Embryonic facial prominence (tissue), 1 donor: Measurements from ENCODE around the gene SNX27.

Experiments used
- DNase-seq: peaks from one replicate; pipeline ENCODE4 v3.0.0-alpha.2; 2016; ENCODE audit errors: extremely low spot score

Gene SNX27

DNA sequence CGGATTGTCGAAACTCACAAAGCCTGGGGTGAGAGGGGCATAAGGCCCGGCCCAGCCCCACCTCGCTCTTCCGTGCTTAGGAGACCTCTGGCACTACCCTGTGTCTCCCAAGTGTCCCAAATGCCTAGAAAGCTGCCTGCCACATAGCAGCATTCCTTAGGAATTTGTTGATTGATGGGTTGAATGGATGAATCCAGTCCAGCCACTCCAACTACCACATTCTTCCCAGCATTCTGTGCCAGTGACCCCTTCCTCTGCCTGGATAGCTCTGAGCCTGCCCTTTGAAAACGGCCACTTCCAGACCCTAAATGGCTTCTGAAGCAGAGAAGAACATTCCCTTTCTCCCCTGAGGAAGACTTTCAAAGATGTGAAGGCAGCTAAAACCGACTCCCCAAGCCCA, 93.3 kb downstream of the SNX27 start:
- no peak for DNase-seq

DNA sequence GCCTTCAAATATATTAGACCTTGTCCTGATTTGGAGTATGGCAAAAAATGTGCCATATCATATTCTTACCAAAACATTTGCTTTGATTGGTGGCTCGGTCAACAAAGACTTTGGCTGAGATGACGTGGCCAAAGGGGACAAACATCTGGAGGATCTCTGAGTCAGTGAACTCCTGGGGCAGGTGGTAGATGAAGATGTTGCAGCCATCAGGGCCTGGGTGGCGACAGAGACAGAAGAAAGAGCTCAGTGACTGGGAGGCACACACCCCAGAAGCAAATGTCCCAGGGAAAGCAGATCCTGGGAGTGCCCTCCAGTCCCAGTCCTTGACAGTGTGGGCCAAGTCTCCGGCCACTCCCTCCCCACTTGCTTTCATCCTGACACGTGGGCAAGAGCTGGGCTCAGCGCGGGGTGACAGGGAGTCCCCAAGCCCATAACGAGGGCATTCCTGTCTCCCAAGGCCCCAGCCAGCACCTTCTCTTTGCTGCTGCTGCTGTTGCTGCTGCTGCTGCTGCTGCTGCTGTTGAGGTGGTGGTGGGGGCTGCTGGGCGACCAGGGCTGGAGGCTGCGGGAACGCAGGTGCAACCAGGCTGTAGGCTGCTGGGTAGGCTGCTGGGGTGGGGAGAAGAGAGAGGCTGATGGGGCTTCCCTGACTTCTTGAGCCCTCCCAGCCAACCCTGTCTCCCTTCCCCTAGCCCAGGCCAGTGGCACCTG, 94.1 kb downstream of the SNX27 start:
- no peak for DNase-seq

DNA sequence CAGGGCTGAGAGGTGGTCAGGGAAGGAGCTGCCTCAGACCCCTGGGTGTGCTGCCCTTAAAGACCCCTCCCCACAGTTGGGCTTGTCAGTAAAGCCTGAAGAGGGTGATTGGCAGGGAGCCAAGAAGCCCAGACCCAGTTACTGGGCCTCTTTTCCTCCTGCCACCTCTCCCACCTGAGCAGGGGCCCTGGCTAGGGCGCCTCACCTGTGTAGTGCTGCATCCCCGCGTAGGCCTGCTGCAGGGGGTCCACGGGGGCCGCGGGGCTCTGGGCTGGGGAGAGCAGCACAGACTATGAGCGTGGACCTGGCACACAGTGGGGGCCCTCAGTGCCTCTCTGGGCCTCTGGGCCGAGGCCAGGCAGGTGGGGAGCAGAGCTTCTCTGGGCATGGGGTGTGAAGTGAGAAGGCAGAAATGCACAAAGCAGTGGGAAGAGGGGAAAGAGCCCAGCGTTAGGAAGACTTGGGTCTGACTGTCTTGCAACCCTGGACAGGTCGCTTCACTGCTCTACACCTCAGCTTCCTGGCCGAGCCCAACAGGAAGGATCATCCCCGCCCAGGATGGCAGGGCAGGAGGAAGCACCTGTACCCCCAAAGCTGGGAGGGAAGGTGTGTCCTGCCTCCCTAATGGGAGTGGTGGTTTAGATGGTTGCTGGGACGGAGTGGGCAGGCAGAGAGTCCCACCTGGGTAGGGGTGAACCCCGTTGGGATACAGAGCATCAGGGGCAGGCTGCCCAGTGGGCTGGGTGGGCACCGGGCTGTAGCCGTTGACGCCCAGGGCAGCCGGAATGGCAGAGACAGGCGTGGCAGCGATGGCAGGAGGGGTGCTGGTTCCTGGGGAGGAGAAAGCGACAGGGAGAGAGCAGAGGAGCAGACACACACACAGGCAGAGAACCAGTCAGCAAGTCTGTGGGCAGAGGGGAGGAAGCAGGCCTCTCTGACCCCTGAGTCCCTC, 94.9 kb downstream of the SNX27 start:
- DNase-seq, result no peak

DNA sequence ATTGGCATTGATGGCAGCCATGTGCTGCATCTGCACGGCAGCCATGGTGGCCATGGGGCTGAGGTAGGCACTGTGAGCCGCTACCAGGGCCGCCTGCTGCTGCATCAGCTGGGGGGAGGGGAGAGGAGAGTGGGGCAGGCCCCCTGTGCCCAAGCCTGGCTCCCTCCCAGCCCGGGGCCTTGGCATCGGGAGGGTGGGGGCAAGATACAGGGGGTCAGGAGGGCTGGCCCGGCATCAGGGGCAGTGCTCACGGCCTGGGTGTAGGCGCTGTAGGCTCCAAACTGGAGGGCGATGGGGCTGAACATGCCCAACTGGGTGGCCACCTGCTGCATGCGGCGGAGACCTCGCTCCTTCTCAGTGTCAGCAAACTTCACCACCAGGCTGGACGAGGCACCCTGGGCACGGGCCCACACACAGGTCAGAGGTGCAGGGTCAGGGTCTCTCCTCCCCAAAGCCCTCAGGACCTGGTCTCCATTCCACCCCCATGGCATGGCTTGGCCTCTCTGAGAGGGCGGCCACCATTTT, 95.8 kb downstream of the SNX27 start:
- DNase-seq, result no peak

DNA sequence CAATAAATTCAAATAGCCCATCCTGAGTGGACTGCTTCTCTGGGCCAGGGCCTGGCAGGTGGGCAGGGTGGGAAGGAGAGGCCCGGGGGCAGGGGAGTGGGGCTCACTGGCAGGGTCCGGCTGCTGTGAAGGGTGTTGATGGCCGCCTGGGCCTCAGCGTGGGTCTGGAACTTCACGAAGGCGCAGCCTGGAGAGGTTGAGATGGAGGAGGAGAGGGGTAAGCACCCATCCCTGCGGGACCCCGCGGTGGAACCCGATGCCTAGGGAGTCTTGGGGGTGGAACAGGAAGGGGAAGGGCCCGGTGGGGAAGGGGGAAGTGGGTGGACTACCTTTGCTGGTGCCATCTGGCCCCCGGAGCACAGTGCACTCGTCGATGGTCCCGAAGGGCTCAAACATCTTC, 97.0 kb downstream of the SNX27 start:
- no peak for DNase-seq

DNA sequence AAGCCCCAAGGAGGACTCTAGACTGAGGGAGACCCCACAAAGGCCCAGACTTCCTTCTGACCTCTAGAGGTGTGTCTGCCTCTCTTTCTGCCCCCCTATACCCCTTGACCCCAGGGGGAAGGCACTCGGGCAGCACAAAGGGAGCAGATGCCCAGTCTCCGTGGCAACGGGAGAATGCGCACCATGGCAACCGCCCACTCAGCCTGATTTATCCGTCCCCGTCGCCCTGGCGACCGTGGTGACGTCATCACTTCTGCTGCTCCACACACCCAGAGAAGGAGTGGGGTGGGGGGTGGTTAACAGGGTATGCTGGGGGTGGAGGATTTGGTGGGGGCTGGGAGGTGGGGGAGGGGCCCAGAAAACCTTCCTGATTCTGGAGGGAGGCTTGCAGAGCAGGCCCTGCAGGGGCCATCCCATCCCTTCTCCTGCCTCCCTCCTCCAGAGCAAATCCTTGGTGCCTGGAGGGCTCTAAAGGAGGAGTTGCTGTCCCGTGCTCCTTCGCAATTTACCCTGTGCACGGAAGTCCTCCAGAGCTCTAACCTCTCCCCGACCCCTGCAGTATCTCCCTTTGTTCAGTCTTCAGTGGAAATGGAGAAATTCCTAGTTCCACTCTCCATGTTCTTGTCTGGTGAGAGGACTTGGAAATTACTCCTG, 98.5 kb downstream of the SNX27 start:
- no peak for DNase-seq

DNA sequence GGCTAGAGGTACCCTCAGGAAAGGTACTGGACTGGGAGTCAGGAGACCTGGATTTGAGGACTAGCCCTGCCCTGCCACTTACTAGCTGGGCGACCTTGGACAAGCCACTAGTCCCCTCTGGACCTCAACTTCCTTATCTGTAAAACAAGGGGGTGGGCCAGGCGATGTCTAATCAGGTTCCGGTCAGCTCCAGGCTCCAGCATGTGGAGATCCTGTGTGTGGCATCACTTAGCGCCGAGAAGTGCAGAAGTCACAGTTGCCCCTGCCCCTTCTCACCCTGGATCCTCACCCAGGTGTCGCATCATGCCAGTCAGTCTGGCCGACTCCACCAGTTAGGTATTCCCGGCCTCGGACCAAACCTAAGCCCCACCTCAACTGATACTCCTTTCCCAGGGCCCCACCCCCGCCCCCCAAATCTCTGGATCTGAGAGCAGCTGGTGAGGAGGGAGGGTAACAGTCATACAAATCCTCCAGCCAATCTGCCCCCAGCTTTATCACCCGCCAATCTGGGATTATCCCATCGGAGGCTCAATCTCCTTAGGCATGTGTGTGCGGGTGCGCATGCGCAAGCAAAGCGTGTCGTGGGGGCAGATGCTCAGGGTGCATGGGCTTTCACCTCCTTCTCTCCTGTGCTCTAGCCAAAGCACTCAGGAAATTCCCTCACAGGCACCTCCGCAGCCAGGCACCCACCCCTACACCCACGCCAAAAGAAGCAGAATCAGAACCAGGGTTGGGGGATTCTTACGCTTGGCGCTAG, 99.4 kb downstream of the SNX27 start:
- no peak for DNase-seq

DNA sequence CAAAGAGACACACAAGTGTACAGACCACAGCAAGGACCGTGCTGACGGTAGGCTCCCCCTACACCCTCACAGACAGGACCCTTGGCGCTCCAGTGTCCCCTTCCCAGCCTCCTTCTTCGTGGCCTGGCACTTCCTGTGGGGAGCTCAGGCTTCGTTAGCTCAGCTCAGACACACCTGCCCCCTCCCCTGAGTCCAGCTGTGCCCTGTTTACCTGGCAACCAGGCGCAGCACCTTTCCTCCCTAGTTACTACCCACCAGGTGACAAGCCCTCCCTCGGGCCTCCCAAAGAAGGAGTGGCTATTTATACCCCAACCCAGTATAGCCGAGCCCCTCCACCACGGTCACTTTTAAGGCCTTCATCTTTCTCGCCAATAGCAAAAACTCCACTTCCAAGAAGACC, 100.1 kb downstream of the SNX27 start:
- DNase-seq, result no peak

DNA sequence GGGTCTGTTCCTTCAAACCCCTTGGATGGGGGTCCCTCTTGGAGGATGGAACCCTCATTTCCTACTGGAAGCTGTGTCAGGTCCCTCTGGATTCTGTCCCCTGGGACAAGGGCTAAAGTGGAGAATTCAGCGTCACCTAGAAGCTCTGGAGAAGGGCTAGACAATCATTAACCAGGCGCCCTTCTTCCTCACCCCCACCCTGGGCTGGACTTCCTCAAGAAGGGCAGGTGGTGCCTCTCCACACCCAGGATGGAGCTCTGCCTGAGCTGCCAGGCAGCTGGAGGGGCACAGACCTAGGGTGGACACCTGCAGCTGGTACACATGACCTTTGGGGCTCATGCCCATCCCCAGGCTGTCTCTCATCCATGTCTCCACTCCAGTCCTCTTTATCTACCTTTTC, 101.2 kb downstream of the SNX27 start:
- no peak for DNase-seq

DNA sequence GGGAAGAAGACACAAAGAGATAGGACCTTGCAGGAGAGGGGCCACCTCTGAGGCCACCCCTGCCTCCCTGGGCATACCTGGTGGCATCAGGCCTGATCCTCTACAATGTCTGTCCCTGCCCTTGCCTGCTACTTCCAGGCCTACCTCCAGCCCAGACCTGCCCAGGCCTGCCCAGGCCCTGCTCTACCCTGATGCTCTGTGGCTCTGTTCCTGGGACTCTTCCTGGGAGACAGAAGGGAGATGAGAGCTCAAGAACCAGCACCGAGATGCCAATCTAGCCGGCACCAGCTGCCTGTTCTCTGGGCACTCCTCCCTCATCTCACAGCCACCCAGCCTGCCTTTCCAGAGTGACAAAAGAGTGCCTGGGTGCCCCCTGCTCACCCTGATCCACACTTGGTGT, 102.0 kb downstream of the SNX27 start:
- DNase-seq, result no peak

DNA sequence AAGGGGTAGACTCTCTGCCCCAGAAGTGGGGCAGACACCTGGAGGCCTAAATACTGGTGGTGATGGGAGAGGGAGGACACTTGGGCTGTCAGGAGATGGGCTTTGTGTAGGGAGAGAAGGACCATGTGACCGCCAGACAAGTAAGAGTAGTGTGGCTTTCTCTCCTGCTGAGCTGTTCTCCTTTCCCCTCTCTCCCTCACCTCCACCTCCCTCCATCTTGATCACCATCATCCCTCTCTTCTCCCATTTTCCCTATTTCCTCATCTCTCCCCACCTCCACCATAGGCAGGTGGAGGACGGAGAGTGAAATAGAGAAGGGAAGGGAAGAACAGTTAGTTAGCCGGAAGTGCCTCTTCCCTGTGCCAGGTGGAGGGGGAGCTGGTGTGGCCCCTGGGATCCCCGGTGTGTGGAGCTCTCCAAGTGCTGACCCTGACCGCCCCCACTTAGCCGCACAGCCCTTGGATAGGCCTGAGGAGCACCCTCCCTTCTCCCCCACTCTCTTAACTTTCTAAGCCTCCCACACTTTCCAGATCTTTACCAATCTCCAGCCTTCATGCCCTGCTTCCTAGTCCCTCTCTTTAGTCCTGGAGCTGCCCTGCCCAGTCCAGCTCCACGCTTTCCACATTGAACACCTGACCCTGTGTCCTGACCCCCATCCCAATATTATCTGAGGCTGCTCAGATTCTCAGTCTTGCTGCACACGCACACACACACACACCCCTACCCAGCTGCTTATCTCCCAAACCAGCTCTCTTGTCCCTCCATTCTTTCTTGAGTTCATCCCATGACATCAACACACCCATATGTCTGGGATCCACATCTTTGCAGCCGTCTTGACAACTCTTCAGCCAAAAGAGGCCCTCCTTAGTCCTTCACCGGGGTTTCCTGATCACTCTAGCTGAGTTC, 103.2 kb downstream of the SNX27 start:
- no peak for DNase-seq

DNA sequence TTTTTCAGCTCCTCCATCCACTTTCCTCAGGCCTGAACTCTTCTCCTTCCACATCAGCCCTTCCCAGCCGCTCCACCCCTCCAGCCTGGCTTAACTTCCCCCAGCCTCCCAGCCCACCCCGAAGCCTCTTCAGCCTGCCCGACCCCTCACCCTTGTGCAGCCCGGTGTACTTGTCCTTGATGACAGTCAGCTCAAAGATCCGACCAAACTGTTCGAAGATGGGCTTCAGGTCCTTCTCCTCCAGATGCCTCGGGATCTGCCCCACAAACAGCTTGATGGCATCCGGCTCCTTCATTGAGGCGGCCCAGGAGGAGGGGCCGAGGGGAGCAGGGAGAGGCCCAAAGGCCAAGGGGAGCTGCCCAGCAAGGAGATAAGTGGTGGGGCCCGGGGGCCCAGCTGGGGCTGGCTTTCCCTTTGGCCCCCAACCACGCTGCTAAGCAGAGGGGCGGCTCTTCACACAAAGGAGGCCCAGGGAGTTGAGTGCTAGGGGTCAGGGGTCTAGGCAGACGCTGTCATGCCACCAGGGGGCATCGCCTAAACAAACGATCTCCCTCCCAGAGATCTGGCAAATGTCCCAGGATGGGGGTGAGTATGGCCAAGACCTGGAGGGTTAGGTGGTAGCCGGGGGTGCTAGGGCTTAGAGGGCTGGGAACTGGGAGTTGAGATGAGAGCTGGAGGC, 104.0 kb downstream of the SNX27 start:
- no peak for DNase-seq

DNA sequence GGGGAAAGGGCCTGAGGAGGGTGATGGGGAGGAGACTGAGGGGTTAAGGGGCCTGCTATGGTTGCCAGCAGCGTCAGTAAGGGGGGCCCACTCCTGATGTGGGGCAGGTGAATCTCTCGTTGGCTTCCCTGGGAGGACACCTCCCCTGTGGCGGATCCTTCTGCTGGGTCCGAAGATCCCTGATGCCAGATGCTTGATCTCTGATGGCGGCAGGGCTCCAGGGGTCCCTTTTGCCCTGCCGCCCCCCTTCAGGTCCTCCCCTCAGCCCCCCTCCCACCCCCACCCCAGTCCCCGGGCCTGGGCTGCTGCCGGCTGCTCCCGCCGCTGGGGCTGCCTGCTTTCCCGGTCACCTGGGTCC, 104.5 kb downstream of the SNX27 start:
- no peak for DNase-seq

DNA sequence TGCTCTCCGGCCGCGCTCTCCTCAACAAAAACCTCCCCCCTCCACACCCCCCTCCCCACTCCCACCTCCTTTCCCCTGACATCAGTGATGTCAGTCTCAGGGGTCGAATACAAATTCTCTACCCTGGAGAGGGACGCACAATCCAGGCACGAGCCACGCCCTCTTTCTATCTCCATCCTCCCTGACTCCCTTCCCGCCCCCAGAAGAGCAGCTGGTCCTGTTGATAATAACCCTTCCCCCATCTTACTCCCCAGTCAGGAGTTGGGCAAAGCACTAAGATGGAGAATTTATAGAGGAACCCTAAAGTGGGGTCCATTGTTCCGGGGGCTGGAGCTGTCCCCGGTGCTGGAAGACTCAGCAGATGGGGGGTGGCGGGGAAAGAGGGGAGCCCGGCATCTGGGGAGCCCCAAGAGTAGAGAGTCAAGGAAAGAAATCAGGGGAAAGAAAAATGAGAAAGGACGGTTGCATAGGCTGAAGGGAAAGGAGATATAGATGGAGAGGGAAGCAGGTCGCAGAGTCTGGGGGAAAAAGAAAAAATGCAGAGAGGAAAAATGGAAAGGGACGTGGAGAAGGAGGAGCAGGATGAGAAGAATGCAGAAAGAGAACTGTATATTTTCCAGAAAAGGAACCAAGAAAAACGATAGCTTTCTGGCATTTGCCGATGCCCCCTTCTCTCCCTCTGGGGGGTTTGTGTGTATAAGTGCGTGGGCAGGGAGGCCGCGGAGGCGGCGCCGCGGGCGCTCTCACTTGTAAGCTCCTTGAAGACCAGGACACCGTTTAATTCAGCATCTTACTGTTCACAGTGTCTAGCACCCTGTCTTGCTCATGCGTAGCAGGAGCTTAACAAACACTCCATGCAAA, 105.2 kb downstream of the SNX27 start, which contains the start of gene CELF3:
Gene CELF3, minus strand, starts transcription at position 33 of the 861 bp plus-strand sequence. CDS start 783 bp downstream, outside the sequence.
- no peak for DNase-seq

DNA sequence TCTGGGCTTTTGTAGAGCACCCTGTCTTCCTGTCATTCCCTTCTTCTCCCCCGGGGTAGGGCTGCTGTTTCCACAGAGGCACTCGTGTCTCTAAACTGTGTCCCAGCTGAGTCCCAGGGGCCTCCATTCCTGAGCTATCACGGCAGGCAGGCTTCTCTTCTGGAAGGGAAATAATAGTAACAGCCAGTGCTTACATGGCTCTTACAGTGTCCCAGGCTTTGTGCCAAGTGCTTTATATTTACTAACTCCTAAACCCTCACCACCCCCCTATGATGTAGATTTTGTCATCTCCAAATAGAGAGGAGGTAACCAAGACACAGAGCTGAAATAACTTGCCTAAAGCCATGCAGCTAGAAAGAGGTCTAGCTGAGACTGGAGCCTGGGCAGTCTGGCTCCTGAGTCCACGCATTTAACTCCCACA, 106.2 kb downstream of the SNX27 start:
- no peak for DNase-seq

DNA sequence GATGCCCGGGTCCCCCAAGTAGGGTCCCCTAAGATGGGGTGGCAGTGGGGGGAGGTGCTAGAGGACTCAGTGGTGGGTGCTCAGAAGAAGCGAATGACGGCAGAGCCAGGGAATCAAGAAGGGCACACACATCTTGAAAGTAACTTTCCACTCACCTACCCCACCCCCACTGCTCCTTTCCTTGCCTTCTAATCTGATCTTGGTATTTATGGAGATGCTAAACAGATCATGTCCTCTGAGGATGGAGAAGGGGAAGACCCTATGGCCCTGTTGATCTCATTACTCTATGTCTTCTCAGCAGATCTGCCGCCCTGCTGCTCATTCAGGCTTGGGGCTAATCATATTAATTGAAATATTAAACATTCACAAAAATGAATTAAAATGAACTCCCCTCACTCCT, 106.8 kb downstream of the SNX27 start:
- no peak for DNase-seq

DNA sequence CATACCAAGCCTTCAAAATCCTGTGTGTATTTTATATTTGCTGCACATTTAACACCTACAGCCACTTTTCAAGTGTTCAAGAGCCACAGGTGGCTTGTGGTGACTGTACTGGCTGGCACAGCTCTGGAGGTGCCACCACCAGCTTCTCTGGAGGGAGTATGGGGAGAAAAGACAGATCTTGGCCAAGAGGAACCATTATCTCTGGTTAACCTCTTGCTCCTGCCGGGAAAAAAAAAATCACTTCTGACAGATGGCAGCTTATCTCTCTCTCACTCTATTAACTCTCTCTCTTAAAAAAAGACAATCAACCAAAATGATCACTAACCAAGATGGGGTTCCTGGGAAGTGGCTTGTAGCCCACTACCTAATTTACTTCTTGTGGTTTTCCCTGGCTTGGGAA, 108.3 kb downstream of the SNX27 start:
- DNase-seq, result no peak

DNA sequence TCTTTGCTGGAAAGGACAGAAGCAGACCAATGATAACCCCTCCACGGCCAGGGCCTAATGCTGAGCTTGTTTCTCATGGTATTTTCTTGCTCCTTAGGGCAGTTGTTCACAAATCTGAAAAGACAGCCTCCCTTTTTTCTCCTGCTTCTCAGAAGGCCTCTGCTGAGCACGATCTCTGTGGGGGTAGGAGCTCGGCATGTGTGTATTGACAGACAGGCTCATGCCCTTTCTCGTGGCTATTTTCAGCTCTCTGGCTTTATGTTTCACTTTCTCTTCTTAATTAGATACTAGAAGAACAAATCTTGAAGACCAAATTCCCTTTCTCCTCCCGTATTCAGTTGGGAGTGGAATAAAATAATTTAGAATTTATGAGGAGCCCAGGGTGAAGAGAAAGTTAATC, 108.7 kb downstream of the SNX27 start:
- DNase-seq, result no peak
